HFFc6 (cell line): ENCODE measurements around the gene C20orf204. TPM values are rescaled to one million over a fixed set of nuclear protein-coding genes. Genes with fewer than 3 reads are reported as not detected.

Experiments used
- DNase-seq: peaks from one replicate; pipeline ENCODE4 v3.0.0-alpha.2; 2018
- H3K27ac Mint-ChIP-seq: 2 replicates; pipeline ENCODE4 v1.8.0; 2020; ENCODE audit warnings: mild to moderate bottlenecking, mixed read lengths
- H3K27me3 Mint-ChIP-seq: 2 replicates; pipeline ENCODE4 v1.8.0; 2021; ENCODE audit warnings: mild to moderate bottlenecking, moderate library complexity, mixed read lengths; ENCODE audit not compliant: insufficient read depth
- H3K36me3 Mint-ChIP-seq: 2 replicates; pipeline ENCODE4 v1.8.0; 2021; ENCODE audit warnings: low read depth, mixed read lengths
- H3K4me1 Mint-ChIP-seq: 2 replicates; pipeline ENCODE4 v1.8.0; 2020; ENCODE audit warnings: low read depth, mixed read lengths
- H3K4me3 Mint-ChIP-seq: 2 replicates; pipeline ENCODE4 v1.8.0; 2020; ENCODE audit warnings: mild to moderate bottlenecking, moderate library complexity, mixed read lengths
- H3K9me3 Mint-ChIP-seq: 2 replicates; pipeline ENCODE4 v1.8.0; 2020; ENCODE audit warnings: mild to moderate bottlenecking, mixed read lengths
- CTCF ChIP-seq: fragments of 200-600 bp; sonication (generic); IDR thresholded peaks from 2 replicates; pipeline ENCODE4 v1.5.0; 2021; ENCODE audit warnings: antibody characterized with exemption, mild to moderate bottlenecking
- total RNA-seq, 6 experiments: library from RNA; stranded (reverse); fragmentation: NEBNext Ultra II Directional; extraction: Animal tissue kit (Norgen Biotek cat#: 25700); gene quantifications; 2 replicates in 1 of 6; 3 replicates in 5 of 6; pipeline ENCODE4 v1.2.3, GENCODE V29; 2021

The C20orf204 gene
- total RNA-seq, 6 experiments from 2014 or later: 0.32 to 0.57 (median 0.42) TPM

DNA sequence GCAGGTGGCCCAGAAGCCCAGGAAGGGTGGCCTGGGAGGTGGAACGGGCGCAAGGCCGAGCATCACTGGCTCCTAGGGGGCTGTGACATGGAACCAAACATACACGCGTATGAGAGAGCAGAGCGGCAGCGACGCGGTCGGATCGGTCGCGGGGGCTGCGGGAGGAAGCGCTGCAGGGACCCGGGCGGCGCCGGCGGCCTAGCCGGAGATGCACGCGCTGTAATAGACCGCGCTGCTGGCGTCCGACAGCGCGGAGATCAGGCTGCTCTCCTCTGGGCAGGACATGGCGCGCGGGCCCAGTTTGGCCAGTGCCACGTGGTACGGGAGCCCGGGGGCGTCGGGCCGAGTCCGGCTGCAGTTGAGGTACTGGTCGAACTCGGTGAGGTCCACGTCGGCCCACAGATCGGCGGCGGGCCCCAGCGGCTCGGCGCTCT, 12.0 kb downstream of the C20orf204 start:
- DNase-seq: no peak

GRCh38 chr20:64048402-64049044, 12.5 kb downstream of the C20orf204 start:
- DNase-seq: no peak
- Mint-ChIP-seq H3K4me3 (no peak overlapping the region), H3K9me3 (no peaks in the 10 kb centered on the region), H3K27me3 (peaks cover 15% of the 10 kb centered on the region), H3K4me1 (peaks cover 12% of the 10 kb centered on the region), H3K27ac (no peak overlapping the region), H3K36me3 (no peaks in the 10 kb centered on the region)
- no peak for TF ChIP-seq CTCF

More for the DNA sequence above, 12.0 kb downstream of the C20orf204 start:
- H3K4me1 Mint-ChIP-seq: peaks cover 12% of the 10 kb centered on the region
- no peak for TF ChIP-seq CTCF
- H3K27me3 Mint-ChIP-seq: peaks cover 15% of the 10 kb centered on the region
- H3K36me3 Mint-ChIP-seq: no peaks in the 10 kb centered on the region
- H3K9me3 Mint-ChIP-seq: no peaks in the 10 kb centered on the region
- no peak overlapping the region for H3K4me3 Mint-ChIP-seq
- no peak overlapping the region for H3K27ac Mint-ChIP-seq

GRCh38 chr20:64049060-64049877, 13.3 kb downstream of the C20orf204 start, which contains the start of gene SOX18:
SOX18 (minus strand) TSS chr20:64049639; CDS start chr20:64049516, 123 bp downstream.
- H3K4me3 Mint-ChIP-seq: no peak within 1 kb of the TSS
- DNase-seq: no peak
- no peaks in the 10 kb centered on the region for H3K9me3 Mint-ChIP-seq
- peaks cover 10% of the 10 kb centered on the region for H3K4me1 Mint-ChIP-seq
- H3K36me3 Mint-ChIP-seq: no peaks in the 10 kb centered on the region
- H3K27me3 Mint-ChIP-seq: peaks cover 14% of the 10 kb centered on the region
- TF ChIP-seq CTCF: no peak
- no peak within 1 kb of the TSS for H3K27ac Mint-ChIP-seq

- H3K27me3 Mint-ChIP-seq: peaks cover 10% of the 10 kb centered on the region
- H3K27ac Mint-ChIP-seq: no peak overlapping the region
- no peaks in the 10 kb centered on the region for H3K36me3 Mint-ChIP-seq
- no peak overlapping the region for H3K4me3 Mint-ChIP-seq
- DNase-seq: no peak
- TF ChIP-seq CTCF: no peak
- no peaks in the 10 kb centered on the region for H3K9me3 Mint-ChIP-seq
- H3K4me1 Mint-ChIP-seq: peaks cover 4% of the 10 kb centered on the region; the same call in 1 of the 2 replicates
Measured at GRCh38 chr20:64049878-64050260, 13.9 kb downstream of the C20orf204 start.

DNA sequence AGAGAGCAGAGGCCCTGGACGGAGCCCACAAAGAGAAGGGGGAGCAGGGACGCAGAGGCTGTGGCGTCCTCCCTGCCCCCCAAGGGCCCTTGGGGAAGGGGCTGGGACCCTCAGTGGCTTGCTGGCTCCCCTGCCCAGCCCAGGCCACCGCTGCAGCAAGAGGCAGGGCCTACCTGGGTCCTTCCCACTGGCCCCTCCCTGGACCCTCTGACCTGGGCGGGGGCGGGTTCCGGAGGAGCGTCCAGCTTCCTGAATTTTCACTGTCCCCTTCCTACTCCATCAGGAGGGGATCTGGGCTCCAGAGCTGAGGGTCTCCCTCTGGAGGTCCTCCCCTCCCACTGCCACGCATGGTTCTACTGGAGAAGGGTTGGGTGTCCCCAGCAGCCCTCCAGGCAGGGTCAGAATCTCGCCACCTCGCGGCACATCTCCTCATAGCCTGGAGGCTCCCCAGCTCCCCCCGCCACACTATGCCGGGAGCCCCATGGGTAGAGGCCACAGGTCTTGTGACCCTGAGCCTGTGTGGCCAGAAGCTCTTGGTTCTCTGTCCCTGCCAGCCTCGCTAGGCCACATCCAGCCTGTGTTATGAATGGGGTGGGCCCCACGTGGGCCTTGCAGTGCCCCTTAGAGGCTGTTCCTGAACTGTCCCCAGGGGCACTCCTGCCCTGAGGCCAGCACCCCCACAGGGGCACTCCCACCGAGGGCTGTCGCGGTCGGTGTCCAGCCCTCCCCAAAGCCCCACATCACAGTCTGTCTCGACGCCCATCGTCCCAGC, 14.5 kb downstream of the C20orf204 start:
- Mint-ChIP-seq H3K4me3 (no peak overlapping the region), H3K27ac (no peak overlapping the region), H3K27me3 (peaks cover 10% of the 10 kb centered on the region), H3K9me3 (no peaks in the 10 kb centered on the region), H3K4me1 (no peaks in the 10 kb centered on the region; the same call in 1 of the 2 replicates), H3K36me3 (no peaks in the 10 kb centered on the region)
- no peak for DNase-seq
- no peak for TF ChIP-seq CTCF
